Ovary (tissue), 9 donors: Measurements from ENCODE around the gene TNFRSF14. TPM values are rescaled to one million over a fixed set of nuclear protein-coding genes. Genes with fewer than 3 reads are reported as not detected.

Source experiments
- DNase-seq, 5 donors: peaks; one replicate each; pipeline ENCODE4 v3.0.0-alpha.2; 2019 to 2020
- H3K27ac ChIP-seq, 2 donors: fragments of 200-600 bp; one replicate each; pipeline versions ENCODE4 v1.5.1 to v1.8.0; 2019 to 2022
- H3K27me3 ChIP-seq: fragments of 200-600 bp; one replicate; pipeline ENCODE4 v1.8.0; 2022
- H3K36me3 ChIP-seq: fragments of 200-600 bp; sonication (generic); one replicate; pipeline ENCODE4 v1.5.1; 2019
- H3K4me1 ChIP-seq: one replicate; pipeline ENCODE4 v1.8.1; 2013; ENCODE audit warnings: mild to moderate bottlenecking, moderate library complexity; ENCODE audit not compliant: insufficient read depth
- H3K4me3 ChIP-seq: fragments of 200-600 bp; sonication (generic); one replicate; pipeline ENCODE4 v1.5.1; 2017
- H3K9me3 ChIP-seq, 2 donors: fragments of 200-600 bp in 1 of 2; sonication (generic) in 1 of 2; one replicate each; pipeline versions ENCODE4 v1.5.1 to v1.8.1; 2013 to 2019; ENCODE audit warnings: mild to moderate bottlenecking in 1 of 2, moderate library complexity in 1 of 2
- EP300 ChIP-seq: sonication (generic); formaldehyde crosslinking; IDR thresholded peaks from one replicate; pipeline ENCODE4 v1.6.1; 2017; ENCODE audit warnings: antibody characterized with exemption
- POLR2A ChIP-seq: fragments of 450-650 bp; IDR thresholded peaks from one replicate; pipeline ENCODE4 v1.6.1; 2017; ENCODE audit warnings: antibody characterized with exemption, mild to moderate bottlenecking, moderate library complexity
- WGBS, 3 donors: extraction: QIAGEN DNeasy Blood & Tissue Kit in 1 of 3; methylation state at CpG; one replicate each; pipeline versions ENCODE4 v1.1.5 to v1.1.7; 2013 to 2017; 5-methylcytosine and 5-hydroxymethylcytosine counted together
- intact Hi-C, 4 donors: fragments of 100-400 bp; cut with DNase I; formaldehyde crosslinking; loops; one replicate each; pipeline versions ENCODE4 v1.11.0 to v1.15.1; 2022 to 2023
- polyA plus RNA-seq, 2 donors: library from polyadenylated mRNA; stranded (reverse); fragments of 200-250 nt in 1 of 2; fragments of 350-450 nt in 1 of 2; fragmentation: Illumina TruSeq in 1 of 2; extraction: RNeasy Lipid Tissue Mini Kit (QIAGEN cat#74804) in 1 of 2; gene quantifications; one replicate each; pipeline ENCODE4 v1.2.3, GENCODE V29; 2013 to 2014
- total RNA-seq, 7 donors: library from RNA; depleted of rRNA in 2 of 7; stranded (reverse); fragments of >200 nt in 2 of 7; fragmentation: NEBNext Ultra II Directional in 3 of 7; extraction: Animal tissue kit (Norgen Biotek cat#: 25700) in 3 of 7; gene quantifications; one replicate each; pipeline versions ENCODE4 v1.1.0 to v1.2.4, GENCODE V29; 2016 to 2023
- TF ChIP-seq, protein P1 (sequence below), 3 donors: fragments of 450-650 bp in 2 of 3; fragments of 200-600 bp in 1 of 3; IDR thresholded peaks; one replicate each; pipeline versions ENCODE4 v1.5.1 to v1.8.0; 2016 to 2022; ENCODE audit warnings: antibody characterized with exemption in 3 of 3, mild to moderate bottlenecking in 1 of 3
- donor health status: DM: no; HTN: no; CAD: no; lungs with moderate emphysema.
- donor health status: DM: no; HTN: no; CAD: no.
- donor health status: Bipolar disorder and iron deficiency.
- donor health status: DM: yes; HTN: yes; CAD: no.
- donor health status: DM: no; HTN: no; CAD: no.
- donor health status: DM: yes; HTN: yes; CAD: no.

TNFRSF14 gene
- total and polyA plus RNA-seq, 9 donors = 4.3 to 78.5 (median 57.6) TPM

GRCh38 chr1:2529784-2530512 lies 26.2 kb upstream of the TNFRSF14 start, which contains the start of gene HES5:
HES5 (minus strand) TSS chr1:2530263; CDS start chr1:2530164, 99 bp downstream.
- intact Hi-C loops = no loop called here

DNA sequence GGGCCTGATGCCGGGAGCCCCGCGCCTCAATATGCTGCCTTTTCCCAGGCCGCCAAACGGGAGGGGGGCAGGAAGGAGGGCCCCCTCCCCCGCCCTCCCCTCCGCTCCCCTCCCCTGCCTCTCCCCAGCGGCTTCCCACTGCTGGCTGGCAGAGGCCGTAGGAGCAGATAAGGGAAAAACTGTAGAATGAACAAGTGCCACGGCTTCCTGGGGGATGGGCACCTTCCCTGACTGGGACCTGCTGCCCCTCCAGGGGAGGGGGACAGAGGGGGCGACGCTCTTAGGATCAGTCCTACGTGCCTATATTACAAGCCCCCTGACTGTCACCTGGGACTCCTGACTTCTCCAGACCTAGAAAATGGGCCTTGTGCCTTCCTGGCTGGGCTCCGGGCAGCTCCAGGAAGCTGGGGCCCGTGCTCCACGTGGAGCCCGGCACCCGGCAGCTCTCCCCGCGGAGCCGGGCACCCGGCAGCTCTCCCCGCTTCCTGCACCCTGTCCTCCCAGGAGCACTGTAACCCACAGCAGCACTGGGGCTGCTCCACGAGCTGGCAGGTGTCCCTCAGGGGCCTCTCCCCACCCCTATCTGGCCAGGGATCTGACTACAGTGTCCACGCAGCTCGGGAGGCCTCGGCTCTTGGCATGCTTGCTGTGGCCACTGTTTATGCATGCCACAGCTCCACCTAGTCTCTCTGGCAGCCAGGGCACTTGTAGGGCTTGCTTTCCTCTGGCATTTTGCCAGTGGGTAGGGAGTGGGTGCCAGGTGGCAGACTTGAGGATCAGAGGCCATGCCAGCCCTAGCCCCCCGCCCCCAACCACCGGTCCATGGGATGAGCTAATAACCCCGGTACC lies 25.4 kb upstream of the TNFRSF14 start:
- Histone ChIP-seq H3K4me3 (no peak overlapping the region), H3K9me3 (no peaks in the 10 kb centered on the region), H3K27ac (peak overlapping the region in 1 of 2 donors; percentile 1), H3K4me1 (peaks cover 9% of the 10 kb centered on the region), H3K36me3 (no peaks in the 10 kb centered on the region), H3K27me3 (peaks cover 24% of the 10 kb centered on the region)
- intact Hi-C loops = no loop called here
- no peak for DNase-seq
- TF ChIP-seq, protein P1, sequence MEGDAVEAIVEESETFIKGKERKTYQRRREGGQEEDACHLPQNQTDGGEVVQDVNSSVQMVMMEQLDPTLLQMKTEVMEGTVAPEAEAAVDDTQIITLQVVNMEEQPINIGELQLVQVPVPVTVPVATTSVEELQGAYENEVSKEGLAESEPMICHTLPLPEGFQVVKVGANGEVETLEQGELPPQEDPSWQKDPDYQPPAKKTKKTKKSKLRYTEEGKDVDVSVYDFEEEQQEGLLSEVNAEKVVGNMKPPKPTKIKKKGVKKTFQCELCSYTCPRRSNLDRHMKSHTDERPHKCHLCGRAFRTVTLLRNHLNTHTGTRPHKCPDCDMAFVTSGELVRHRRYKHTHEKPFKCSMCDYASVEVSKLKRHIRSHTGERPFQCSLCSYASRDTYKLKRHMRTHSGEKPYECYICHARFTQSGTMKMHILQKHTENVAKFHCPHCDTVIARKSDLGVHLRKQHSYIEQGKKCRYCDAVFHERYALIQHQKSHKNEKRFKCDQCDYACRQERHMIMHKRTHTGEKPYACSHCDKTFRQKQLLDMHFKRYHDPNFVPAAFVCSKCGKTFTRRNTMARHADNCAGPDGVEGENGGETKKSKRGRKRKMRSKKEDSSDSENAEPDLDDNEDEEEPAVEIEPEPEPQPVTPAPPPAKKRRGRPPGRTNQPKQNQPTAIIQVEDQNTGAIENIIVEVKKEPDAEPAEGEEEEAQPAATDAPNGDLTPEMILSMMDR (IDR thresholded peaks at IDR 0.05) = no peak
- TF ChIP-seq POLR2A = no peak
- WGBS, 3 donors = 11 to 17% (median 14%) methylated on average over 22 to 30 of the region's 30 CpGs

More at GRCh38 chr1:2529784-2530512, 26.2 kb upstream of the TNFRSF14 start, which contains the start of gene HES5:
- Histone ChIP-seq H3K4me3 (no peak within 1 kb of the TSS), H3K4me1 (peaks cover 15% of the 10 kb centered on the region), H3K9me3 (no peaks in the 10 kb centered on the region), H3K36me3 (no peaks in the 10 kb centered on the region), H3K27me3 (peaks cover 24% of the 10 kb centered on the region), H3K27ac (peak within 1 kb of the TSS in 1 of 2 donors; percentile 1)
- WGBS, 3 donors = 1 to 2% (median 2%) methylated on average over 39 to 91 of the region's 91 CpGs
- TF ChIP-seq, protein P1 (IDR thresholded peaks at IDR 0.05) = no peak
- TF ChIP-seq EP300 = no peak
- TF ChIP-seq POLR2A = no peak
- DNase-seq = no peak

DNA sequence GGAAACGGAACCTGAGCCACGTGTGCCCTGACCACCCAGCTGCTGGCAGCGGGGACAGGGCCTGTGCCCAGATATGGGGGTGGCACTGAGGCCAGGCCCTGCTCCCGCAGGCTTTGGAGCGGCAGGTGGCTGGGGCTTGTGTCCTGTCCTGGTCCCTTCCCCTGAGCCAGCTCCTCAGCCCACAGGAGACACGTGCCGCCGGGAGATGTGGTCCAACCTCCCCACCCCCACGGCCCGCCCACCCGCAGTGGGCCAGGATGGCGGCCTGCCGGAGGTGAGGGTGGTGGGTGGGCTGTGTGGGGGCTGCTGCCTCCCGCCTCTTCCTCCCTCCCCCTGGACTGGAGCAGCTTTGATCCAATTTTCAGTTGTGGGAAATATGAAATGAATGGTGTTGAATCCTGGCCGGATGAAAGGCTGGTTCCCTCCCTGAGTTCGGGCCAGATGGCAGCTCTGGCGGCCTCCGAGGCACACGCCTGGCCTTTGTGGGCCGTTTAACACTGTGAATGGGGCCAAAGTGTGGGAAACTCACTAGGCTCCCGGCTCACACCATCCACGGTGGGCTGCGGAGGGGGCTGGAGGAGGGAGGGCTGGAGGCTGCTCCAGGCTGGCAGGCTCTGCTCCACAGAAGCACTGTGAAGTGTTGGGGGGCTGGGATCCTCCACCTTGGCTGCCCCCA lies 23.5 kb upstream of the TNFRSF14 start:
- 21 to 29% (median 29%) methylated on average over 22 to 23 of the region's 23 CpGs for WGBS, 3 donors

More for the DNA sequence above, 23.5 kb upstream of the TNFRSF14 start:
- TF ChIP-seq EP300 (no peak), POLR2A (no peak)
- TF ChIP-seq, protein P1 (IDR thresholded peaks at IDR 0.05) = no peak
- H3K36me3 ChIP-seq = no peaks in the 10 kb centered on the region
- H3K27me3 ChIP-seq = peaks cover 24% of the 10 kb centered on the region
- peaks cover 4% of the 10 kb centered on the region for H3K4me1 ChIP-seq
- no peak overlapping the region for H3K27ac ChIP-seq
- intact Hi-C loops = no loop called here
- no peak overlapping the region for H3K4me3 ChIP-seq
- DNase-seq = no peak
- no peaks in the 10 kb centered on the region for H3K9me3 ChIP-seq
